HepG2 (cell line): ENCODE measurements around the gene SLC29A3. TPM values are rescaled to one million over a fixed set of nuclear protein-coding genes. Genes with fewer than 3 reads are reported as not detected.

Source experiments
- ATF7 ChIP-seq, 2 experiments: fragments of 450-650 bp in 1 of 2; sonication (generic) in 1 of 2; formaldehyde crosslinking in 1 of 2; IDR thresholded peaks; 2 replicates each; pipeline versions ENCODE4 v1.4.0 to v1.6.1; 2016 to 2020; ENCODE audit warnings: antibody characterized with exemption in 1 of 2, mild to moderate bottlenecking in 1 of 2, missing genetic modification reagents in 1 of 2
- HOXD1 ChIP-seq: sonication (generic); formaldehyde crosslinking; IDR thresholded peaks from 2 replicates; pipeline ENCODE4 v1.5.0; 2020; ENCODE audit warnings: missing genetic modification reagents
- KDM4B ChIP-seq: sonication (generic); formaldehyde crosslinking; IDR thresholded peaks from 2 replicates; pipeline ENCODE4 v1.4.0; 2020; ENCODE audit warnings: missing genetic modification reagents
- POLR2A ChIP-seq, 2 experiments: IDR thresholded peaks; 2 replicates each; pipeline ENCODE4 v1.6.1; 2011; ENCODE audit warnings: low read depth in 2 of 2, low read length in 2 of 2, mild to moderate bottlenecking in 1 of 2, moderate library complexity in 1 of 2; ENCODE audit not compliant: insufficient read depth in 1 of 2
- SAFB2 ChIP-seq: sonication (generic); formaldehyde crosslinking; IDR thresholded peaks from 2 replicates; pipeline ENCODE4 v1.5.1; 2020; ENCODE audit warnings: missing genetic modification reagents, low read depth, mild to moderate bottlenecking, borderline replicate concordance
- SOX6 ChIP-seq, 2 experiments: fragments of 450-650 bp in 1 of 2; sonication (generic) in 1 of 2; formaldehyde crosslinking in 1 of 2; IDR thresholded peaks; 2 replicates each; pipeline versions ENCODE4 v1.4.0 to v1.6.1; 2017 to 2020; ENCODE audit warnings: antibody characterized with exemption in 1 of 2, mild to moderate bottlenecking in 1 of 2, missing genetic modification reagents in 1 of 2
- ZBTB3 ChIP-seq: sonication (generic); formaldehyde crosslinking; IDR thresholded peaks from 2 replicates; pipeline ENCODE4 v1.4.0; 2020; ENCODE audit warnings: low read depth, mild to moderate bottlenecking, moderate library complexity, missing genetic modification reagents, borderline replicate concordance
- ZNF337 ChIP-seq: sonication (generic); formaldehyde crosslinking; IDR thresholded peaks from 2 replicates; pipeline ENCODE4 v1.5.1; 2020; ENCODE audit warnings: missing genetic modification reagents, low read depth, mild to moderate bottlenecking, borderline replicate concordance
- ZNF556 ChIP-seq: sonication (generic); formaldehyde crosslinking; IDR thresholded peaks from 2 replicates; pipeline ENCODE4 v1.4.0; 2020; ENCODE audit warnings: mild to moderate bottlenecking, missing genetic modification reagents, borderline replicate concordance
- ZNF891 ChIP-seq: sonication (generic); formaldehyde crosslinking; IDR thresholded peaks from 2 replicates; pipeline ENCODE4 v1.5.0; 2020; ENCODE audit warnings: mild to moderate bottlenecking, missing genetic modification reagents
- polyA plus RNA-seq, 8 experiments: library from polyadenylated mRNA; depleted of rRNA in 3 of 8; stranded (reverse) in 7 of 8; unstranded in 1 of 8; fragments of >200 nt; fragmentation: Illumina TruSeq in 4 of 8; extraction: Trizol in 4 of 8; gene quantifications; 2 replicates each; pipeline versions ENCODE4 v1.2.1 to v1.2.3, GENCODE V29; 2011 to 2016; ENCODE audit warnings: low read depth in 4 of 8, missing spikeins in 1 of 8, mixed read lengths in 1 of 8; ENCODE audit not compliant: insufficient read depth in 1 of 8
- total RNA-seq, 5 experiments: library from RNA; depleted of rRNA; stranded (reverse); fragments of >200 nt; fragmentation: Illumina TruSeq; extraction: Trizol; gene quantifications; 2 replicates each; pipeline ENCODE4 v1.2.3, GENCODE V29; 2016; ENCODE audit warnings: low read depth in 1 of 5
- TF ChIP-seq, protein P1 (sequence below): IDR thresholded peaks from 2 replicates; pipeline ENCODE4 v1.6.1; 2016; ENCODE audit warnings: missing compliant biosample characterization, missing genetic modification reagents, borderline replicate concordance
- TF ChIP-seq, protein P2 (sequence below): sonication (generic); formaldehyde crosslinking; conservative IDR thresholded peaks from 2 replicates; pipeline ENCODE4 v1.8.0; 2022; ENCODE audit warnings: mild to moderate bottlenecking, moderate library complexity, missing genetic modification reagents
- TF ChIP-seq, protein P3 (sequence below): sonication (generic); formaldehyde crosslinking; IDR thresholded peaks from 2 replicates; pipeline ENCODE4 v1.4.0; 2020; ENCODE audit warnings: missing genetic modification reagents
- TF ChIP-seq, protein P4 (sequence below): IDR thresholded peaks from 2 replicates; pipeline ENCODE4 v1.6.1; 2018; ENCODE audit warnings: missing genetic modification reagents
- TF ChIP-seq, protein P5 (sequence below): sonication (generic); formaldehyde crosslinking; IDR thresholded peaks from 2 replicates; pipeline ENCODE4 v1.5.0; 2020; ENCODE audit warnings: missing genetic modification reagents
- TF ChIP-seq, protein P6 (sequence below): sonication (generic); formaldehyde crosslinking; IDR thresholded peaks from 2 replicates; pipeline ENCODE4 v1.4.0; 2020; ENCODE audit warnings: missing genetic modification reagents; ENCODE audit errors: not compliant biosample characterization

The SLC29A3 gene
- total and polyA plus RNA-seq, 2 of the 13 experiments (the other 11 are each of a cell fraction or from before 2014, with no cell fraction given), result 8.6 to 11.8 TPM

DNA sequence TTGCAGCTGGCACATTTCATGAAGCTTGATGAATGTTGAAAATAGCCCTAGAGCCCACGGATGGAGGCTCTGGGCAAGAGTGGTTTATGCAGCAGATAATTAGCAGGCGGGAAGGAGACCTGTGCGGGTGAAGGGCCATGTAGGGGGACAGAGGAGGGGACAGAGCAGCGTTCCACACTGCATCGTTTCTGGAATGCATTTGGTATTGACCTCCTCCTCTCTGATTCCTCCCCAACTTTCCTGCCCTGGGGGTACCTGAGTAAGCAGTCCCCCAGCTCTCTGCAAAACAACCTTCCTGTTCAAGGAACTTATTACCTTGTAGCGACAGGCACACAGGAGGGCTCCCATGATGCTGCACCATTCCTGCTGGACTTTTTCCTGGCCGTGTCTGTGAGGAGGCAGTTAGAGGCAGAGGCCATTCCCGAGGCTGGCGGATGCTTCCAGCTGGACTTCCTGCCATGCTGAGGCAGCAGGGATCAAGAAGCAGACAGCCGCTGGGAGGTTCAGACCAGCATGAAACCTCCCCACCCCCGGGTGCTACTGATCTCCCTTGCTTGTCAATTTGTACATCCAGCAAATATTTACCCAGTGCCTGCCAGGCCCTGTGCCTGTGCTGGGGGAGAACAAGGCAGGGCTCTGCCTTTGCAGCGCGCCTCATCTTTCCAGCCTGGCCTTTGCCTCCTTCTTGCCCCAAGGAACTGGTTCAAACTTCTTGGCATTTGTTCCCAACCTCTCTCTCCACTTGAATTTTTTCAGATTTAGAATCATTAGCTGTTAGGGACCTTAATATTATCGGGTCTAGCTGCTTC lies 28.7 kb downstream of the SLC29A3 start (continued):
- TF ChIP-seq, protein P1, sequence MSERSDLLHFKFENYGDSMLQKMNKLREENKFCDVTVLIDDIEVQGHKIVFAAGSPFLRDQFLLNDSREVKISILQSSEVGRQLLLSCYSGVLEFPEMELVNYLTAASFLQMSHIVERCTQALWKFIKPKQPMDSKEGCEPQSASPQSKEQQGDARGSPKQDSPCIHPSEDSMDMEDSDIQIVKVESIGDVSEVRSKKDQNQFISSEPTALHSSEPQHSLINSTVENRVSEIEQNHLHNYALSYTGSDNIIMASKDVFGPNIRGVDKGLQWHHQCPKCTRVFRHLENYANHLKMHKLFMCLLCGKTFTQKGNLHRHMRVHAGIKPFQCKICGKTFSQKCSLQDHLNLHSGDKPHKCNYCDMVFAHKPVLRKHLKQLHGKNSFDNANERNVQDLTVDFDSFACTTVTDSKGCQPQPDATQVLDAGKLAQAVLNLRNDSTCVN (CRISPR knock-in tag), result peak; percentile 86; the same call in 1 of the 2 replicates
- TF ChIP-seq, protein P2, sequence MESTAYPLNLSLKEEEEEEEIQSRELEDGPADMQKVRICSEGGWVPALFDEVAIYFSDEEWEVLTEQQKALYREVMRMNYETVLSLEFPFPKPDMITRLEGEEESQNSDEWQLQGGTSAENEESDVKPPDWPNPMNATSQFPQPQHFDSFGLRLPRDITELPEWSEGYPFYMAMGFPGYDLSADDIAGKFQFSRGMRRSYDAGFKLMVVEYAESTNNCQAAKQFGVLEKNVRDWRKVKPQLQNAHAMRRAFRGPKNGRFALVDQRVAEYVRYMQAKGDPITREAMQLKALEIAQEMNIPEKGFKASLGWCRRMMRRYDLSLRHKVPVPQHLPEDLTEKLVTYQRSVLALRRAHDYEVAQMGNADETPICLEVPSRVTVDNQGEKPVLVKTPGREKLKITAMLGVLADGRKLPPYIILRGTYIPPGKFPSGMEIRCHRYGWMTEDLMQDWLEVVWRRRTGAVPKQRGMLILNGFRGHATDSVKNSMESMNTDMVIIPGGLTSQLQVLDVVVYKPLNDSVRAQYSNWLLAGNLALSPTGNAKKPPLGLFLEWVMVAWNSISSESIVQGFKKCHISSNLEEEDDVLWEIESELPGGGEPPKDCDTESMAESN, result peak; percentile 46
- TF ChIP-seq SOX6 (IDR thresholded peaks at IDR 0.05), result no peak
- TF ChIP-seq SOX6 (CRISPR knock-in tag; IDR thresholded peaks at IDR 0.05), result peak; percentile 75
- TF ChIP-seq, protein P3, sequence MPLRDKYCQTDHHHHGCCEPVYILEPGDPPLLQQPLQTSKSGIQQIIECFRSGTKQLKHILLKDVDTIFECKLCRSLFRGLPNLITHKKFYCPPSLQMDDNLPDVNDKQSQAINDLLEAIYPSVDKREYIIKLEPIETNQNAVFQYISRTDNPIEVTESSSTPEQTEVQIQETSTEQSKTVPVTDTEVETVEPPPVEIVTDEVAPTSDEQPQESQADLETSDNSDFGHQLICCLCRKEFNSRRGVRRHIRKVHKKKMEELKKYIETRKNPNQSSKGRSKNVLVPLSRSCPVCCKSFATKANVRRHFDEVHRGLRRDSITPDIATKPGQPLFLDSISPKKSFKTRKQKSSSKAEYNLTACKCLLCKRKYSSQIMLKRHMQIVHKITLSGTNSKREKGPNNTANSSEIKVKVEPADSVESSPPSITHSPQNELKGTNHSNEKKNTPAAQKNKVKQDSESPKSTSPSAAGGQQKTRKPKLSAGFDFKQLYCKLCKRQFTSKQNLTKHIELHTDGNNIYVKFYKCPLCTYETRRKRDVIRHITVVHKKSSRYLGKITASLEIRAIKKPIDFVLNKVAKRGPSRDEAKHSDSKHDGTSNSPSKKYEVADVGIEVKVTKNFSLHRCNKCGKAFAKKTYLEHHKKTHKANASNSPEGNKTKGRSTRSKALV (CRISPR knock-in tag), result peak; percentile 82
- TF ChIP-seq, protein P4, sequence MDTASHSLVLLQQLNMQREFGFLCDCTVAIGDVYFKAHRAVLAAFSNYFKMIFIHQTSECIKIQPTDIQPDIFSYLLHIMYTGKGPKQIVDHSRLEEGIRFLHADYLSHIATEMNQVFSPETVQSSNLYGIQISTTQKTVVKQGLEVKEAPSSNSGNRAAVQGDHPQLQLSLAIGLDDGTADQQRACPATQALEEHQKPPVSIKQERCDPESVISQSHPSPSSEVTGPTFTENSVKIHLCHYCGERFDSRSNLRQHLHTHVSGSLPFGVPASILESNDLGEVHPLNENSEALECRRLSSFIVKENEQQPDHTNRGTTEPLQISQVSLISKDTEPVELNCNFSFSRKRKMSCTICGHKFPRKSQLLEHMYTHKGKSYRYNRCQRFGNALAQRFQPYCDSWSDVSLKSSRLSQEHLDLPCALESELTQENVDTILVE (CRISPR knock-in tag), result peak; percentile 57; the same call in 1 of the 2 replicates
- TF ChIP-seq ZNF891 (CRISPR knock-in tag), result 0 out of 2 replicates have a peak, but pooled peaks have one; percentile 33
- 0 out of 4 replicates have a peak, but pooled peaks of 1 of the 2 experiments have one; percentile 54 for TF ChIP-seq POLR2A (IDR thresholded peaks at IDR 0.05; ENCODE audit: insufficient read depth in 1 of 2, low read depth in 2 of 2, low read length in 2 of 2)
- no peak; the same call in 1 of the 2 replicates for TF ChIP-seq SAFB2 (CRISPR knock-in tag)
- TF ChIP-seq HOXD1 (CRISPR knock-in tag), result 0 out of 2 replicates have a peak, but pooled peaks have one; percentile 75
- TF ChIP-seq KDM4B (CRISPR knock-in tag), result peak; percentile 82; the same call in 1 of the 2 replicates
- TF ChIP-seq, protein P5, sequence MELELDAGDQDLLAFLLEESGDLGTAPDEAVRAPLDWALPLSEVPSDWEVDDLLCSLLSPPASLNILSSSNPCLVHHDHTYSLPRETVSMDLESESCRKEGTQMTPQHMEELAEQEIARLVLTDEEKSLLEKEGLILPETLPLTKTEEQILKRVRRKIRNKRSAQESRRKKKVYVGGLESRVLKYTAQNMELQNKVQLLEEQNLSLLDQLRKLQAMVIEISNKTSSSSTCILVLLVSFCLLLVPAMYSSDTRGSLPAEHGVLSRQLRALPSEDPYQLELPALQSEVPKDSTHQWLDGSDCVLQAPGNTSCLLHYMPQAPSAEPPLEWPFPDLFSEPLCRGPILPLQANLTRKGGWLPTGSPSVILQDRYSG (CRISPR knock-in tag), result 0 out of 2 replicates have a peak, but pooled peaks have one; percentile 32
- TF ChIP-seq ZNF556 (CRISPR knock-in tag), result peak; percentile 79; the same call in 1 of the 2 replicates
- TF ChIP-seq ZBTB3 (CRISPR knock-in tag), result 0 out of 2 replicates have a peak, but pooled peaks have one; percentile 61
- TF ChIP-seq ATF7 (IDR thresholded peaks at IDR 0.05), result no peak
- TF ChIP-seq ATF7 (CRISPR knock-in tag; IDR thresholded peaks at IDR 0.05), result no peak
- TF ChIP-seq, protein P6, sequence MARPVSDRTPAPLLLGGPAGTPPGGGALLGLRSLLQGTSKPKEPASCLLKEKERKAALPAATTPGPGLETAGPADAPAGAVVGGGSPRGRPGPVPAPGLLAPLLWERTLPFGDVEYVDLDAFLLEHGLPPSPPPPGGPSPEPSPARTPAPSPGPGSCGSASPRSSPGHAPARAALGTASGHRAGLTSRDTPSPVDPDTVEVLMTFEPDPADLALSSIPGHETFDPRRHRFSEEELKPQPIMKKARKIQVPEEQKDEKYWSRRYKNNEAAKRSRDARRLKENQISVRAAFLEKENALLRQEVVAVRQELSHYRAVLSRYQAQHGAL (CRISPR knock-in tag), result peak; percentile 36
- 0 out of 2 replicates have a peak, but pooled peaks have one; percentile 48 for TF ChIP-seq ZNF337 (CRISPR knock-in tag)
